Measurements from ENCODE around the gene ANKDD1A.

DNA sequence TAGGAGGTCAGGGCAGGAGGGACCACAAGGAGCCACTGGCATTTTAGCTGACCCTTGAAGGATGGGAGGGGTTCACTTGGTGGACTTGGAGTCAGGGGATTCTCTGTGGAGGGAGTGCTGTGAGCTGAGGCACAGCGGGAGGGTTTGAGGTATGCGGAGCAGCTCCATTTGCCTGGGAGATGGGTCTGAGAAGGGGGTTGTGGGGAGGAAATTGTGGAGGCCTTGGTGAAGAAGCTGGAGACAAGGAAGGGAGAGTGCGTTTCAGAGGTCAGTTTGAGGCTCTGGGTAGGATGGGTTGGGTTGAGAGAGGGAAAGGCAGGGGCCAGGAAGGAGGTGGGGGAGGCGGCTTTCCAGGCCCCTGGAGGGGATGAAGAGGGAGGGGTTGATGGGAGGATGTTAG is 49.7 kb upstream of the ANKDD1A start:
- TF ChIP-seq, protein P1, sequence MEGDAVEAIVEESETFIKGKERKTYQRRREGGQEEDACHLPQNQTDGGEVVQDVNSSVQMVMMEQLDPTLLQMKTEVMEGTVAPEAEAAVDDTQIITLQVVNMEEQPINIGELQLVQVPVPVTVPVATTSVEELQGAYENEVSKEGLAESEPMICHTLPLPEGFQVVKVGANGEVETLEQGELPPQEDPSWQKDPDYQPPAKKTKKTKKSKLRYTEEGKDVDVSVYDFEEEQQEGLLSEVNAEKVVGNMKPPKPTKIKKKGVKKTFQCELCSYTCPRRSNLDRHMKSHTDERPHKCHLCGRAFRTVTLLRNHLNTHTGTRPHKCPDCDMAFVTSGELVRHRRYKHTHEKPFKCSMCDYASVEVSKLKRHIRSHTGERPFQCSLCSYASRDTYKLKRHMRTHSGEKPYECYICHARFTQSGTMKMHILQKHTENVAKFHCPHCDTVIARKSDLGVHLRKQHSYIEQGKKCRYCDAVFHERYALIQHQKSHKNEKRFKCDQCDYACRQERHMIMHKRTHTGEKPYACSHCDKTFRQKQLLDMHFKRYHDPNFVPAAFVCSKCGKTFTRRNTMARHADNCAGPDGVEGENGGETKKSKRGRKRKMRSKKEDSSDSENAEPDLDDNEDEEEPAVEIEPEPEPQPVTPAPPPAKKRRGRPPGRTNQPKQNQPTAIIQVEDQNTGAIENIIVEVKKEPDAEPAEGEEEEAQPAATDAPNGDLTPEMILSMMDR (IDR thresholded peaks at IDR 0.05), result no peak
- TF ChIP-seq ZFX (IDR thresholded peaks at IDR 0.05; ENCODE audit: borderline replicate concordance), result no peak
